HG02973 (cell line): ENCODE data around the gene RALGAPA2.
"Not testable (repeated sequence)": the region's sequence is repeated elsewhere in the genome, so short reads cannot be mapped to it uniquely, and the experiment has no call there.

Source experiments
- ATAC-seq: cut with Tn5 transposase; IDR thresholded peaks from one replicate; pipeline ENCODE4 v1.9.1; 2021; ENCODE audit warnings: moderate library complexity; ENCODE audit not compliant: unreplicated experiment

RALGAPA2 gene

GRCh38 chr20:20358801-20359200, 353.6 kb downstream of the RALGAPA2 start:
- no peak for ATAC-seq

GRCh38 chr20:20355503-20355902, 356.9 kb downstream of the RALGAPA2 start:
- not testable (repeated sequence) for ATAC-seq

GRCh38 chr20:20353576-20353975, 358.9 kb downstream of the RALGAPA2 start:
- no peak for ATAC-seq

- ATAC-seq = no peak
Observed at GRCh38 chr20:20344476-20344875, 368.0 kb downstream of the RALGAPA2 start.

GRCh38 chr20:20343932-20344331, 368.5 kb downstream of the RALGAPA2 start:
- ATAC-seq = no peak
